ENCODE data around the gene VWF.

DNA sequence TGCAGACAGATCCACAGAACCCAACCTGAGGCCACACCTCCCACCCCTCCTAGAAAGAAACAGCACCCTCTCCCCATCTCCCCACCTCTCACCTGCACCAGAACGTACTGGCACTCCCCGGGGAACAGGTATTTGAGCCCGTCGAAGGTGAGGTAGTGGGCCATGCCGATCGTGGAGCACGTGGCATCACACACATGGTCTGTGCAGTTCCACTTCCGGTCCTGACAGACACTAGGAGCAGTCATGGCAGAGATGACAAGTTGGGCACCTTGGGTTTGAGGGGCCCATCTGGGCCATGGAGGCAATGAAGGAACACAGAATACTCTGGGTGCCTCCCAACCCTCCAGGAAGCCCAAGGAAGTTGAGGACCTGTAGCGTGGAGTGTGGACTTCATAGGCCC, 89.9 kb downstream of the VWF start:
- TF ChIP-seq, protein P1, sequence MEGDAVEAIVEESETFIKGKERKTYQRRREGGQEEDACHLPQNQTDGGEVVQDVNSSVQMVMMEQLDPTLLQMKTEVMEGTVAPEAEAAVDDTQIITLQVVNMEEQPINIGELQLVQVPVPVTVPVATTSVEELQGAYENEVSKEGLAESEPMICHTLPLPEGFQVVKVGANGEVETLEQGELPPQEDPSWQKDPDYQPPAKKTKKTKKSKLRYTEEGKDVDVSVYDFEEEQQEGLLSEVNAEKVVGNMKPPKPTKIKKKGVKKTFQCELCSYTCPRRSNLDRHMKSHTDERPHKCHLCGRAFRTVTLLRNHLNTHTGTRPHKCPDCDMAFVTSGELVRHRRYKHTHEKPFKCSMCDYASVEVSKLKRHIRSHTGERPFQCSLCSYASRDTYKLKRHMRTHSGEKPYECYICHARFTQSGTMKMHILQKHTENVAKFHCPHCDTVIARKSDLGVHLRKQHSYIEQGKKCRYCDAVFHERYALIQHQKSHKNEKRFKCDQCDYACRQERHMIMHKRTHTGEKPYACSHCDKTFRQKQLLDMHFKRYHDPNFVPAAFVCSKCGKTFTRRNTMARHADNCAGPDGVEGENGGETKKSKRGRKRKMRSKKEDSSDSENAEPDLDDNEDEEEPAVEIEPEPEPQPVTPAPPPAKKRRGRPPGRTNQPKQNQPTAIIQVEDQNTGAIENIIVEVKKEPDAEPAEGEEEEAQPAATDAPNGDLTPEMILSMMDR (IDR thresholded peaks at IDR 0.05) = no peak
- TF ChIP-seq POLR2A (IDR thresholded peaks at IDR 0.05) = no peak
- no peak for TF ChIP-seq POLR2AphosphoS5 (IDR thresholded peaks at IDR 0.05)
- no peak for TF ChIP-seq EP300 (IDR thresholded peaks at IDR 0.05)

All from gastroesophageal sphincter (tissue), 3 donors.